22Rv1 (cell line): ENCODE measurements around the gene MUC6.

ENCODE experiments used
- CTCF ChIP-seq: fragments of 450-650 bp; IDR thresholded peaks from 2 replicates; pipeline ENCODE4 v1.5.1; 2017; ENCODE audit warnings: mild to moderate bottlenecking
- ZFX ChIP-seq: fragments of 450-650 bp; IDR thresholded peaks from 2 replicates; pipeline ENCODE4 v1.6.1; 2017; ENCODE audit warnings: antibody characterized with exemption, borderline replicate concordance

GRCh38 chr11:1081601-1082311 lies 45.2 kb upstream of the MUC6 start:
- no peak for TF ChIP-seq CTCF
- no peak for TF ChIP-seq ZFX
